Measurements from ENCODE around the gene C1QTNF6. TPM values are rescaled to one million over a fixed set of nuclear protein-coding genes. Genes with fewer than 3 reads are reported as not detected.

Gene C1QTNF6
- total and polyA plus RNA-seq, 4 donors: 3.1 to 4.5 (median 4.0) TPM

DNA sequence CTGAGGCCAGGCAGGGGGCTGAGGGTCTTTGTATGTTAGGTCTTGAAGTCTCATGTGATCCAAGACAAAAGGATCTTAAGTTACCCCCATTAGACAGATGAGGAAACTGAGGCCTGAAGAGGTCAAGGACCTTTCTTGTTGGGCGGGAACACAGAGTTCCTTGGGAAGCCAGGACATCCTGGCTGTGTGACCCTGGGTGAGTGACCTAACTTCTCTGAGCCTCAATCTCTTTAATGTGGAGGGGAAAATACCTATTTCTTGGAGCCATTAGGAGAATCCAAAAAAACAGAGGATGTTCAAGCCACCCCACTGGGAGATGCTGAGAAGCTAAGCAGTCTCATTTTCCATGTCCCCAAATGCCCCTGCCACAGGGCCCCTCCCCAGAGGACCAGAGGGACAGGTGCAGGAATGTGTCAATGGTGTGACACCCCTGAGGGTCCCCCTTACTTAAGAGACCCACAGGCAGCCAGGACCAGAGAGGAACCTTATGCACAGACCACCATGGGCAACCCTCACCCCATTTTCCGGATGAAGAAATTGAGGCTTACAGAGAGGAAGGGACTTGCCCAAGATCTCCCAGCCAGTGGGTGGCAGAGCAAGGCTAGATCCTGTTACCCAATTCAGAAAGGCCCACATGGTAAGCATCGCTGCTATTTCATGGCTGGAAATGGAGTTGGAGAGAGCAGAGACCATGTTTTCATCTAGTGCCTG, 48.0 kb upstream of the C1QTNF6 start:
- TF ChIP-seq JUND (IDR thresholded peaks at IDR 0.05) (no peak), HNF4A (conservative IDR thresholded peaks at IDR 0.05) (no peak), NR2F2 (IDR thresholded peaks at IDR 0.05) (no peak), REST (IDR thresholded peaks at IDR 0.05) (no peak), SP1 (IDR thresholded peaks at IDR 0.05) (no peak), RXRA (IDR thresholded peaks at IDR 0.05) (no peak), CTCF (IDR thresholded peaks at IDR 0.05; ENCODE audit: low read depth, low read length, missing input control) (no peak), FOXA1 (IDR thresholded peaks at IDR 0.05) (no peak), GABPA (IDR thresholded peaks at IDR 0.05 in 1 of 2, conservative IDR thresholded peaks at IDR 0.05 in 1 of 2) (no peak), TAF1 (conservative IDR thresholded peaks at IDR 0.05) (no peak)
- TF ChIP-seq, protein P1, sequence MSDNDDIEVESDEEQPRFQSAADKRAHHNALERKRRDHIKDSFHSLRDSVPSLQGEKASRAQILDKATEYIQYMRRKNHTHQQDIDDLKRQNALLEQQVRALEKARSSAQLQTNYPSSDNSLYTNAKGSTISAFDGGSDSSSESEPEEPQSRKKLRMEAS (IDR thresholded peaks at IDR 0.05): no peak
- TF ChIP-seq, protein P2, sequence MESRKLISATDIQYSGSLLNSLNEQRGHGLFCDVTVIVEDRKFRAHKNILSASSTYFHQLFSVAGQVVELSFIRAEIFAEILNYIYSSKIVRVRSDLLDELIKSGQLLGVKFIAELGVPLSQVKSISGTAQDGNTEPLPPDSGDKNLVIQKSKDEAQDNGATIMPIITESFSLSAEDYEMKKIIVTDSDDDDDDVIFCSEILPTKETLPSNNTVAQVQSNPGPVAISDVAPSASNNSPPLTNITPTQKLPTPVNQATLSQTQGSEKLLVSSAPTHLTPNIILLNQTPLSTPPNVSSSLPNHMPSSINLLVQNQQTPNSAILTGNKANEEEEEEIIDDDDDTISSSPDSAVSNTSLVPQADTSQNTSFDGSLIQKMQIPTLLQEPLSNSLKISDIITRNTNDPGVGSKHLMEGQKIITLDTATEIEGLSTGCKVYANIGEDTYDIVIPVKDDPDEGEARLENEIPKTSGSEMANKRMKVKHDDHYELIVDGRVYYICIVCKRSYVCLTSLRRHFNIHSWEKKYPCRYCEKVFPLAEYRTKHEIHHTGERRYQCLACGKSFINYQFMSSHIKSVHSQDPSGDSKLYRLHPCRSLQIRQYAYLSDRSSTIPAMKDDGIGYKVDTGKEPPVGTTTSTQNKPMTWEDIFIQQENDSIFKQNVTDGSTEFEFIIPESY (IDR thresholded peaks at IDR 0.05): no peak
- peaks cover 0 to 3% (median 0%) of the 10 kb centered on the region in 4 donors for H3K4me1 ChIP-seq (ENCODE audit: control insufficient read depth in 4 of 4, insufficient read depth in 4 of 4, low read length in 3 of 4)
- H3K36me3 ChIP-seq (ENCODE audit: control insufficient read depth in 4 of 4, insufficient read depth in 3 of 4, low read depth in 1 of 4, low read length in 3 of 4): no peaks in the 10 kb centered on the region
- H3K27me3 ChIP-seq (ENCODE audit: control insufficient read depth in 4 of 4, insufficient read depth in 4 of 4, low read length in 3 of 4): no peaks in the 10 kb centered on the region
- no peak for DNase-seq (ENCODE audit: low spot score)
- WGBS: 86% methylated on average over 3 of the region's 3 CpGs
- no peaks in the 10 kb centered on the region for H3K9me3 ChIP-seq (ENCODE audit: control insufficient read depth in 4 of 4, low read length in 3 of 4)
- no peak overlapping the region for H3K4me3 ChIP-seq (ENCODE audit: low read depth in 1 of 3, low read length in 3 of 3)
- no peak overlapping the region for H3K9ac ChIP-seq (ENCODE audit: low read depth in 1 of 2, low read length in 2 of 2)
- no peak overlapping the region for H3K27ac ChIP-seq (ENCODE audit: low read depth in 1 of 2, low read length in 2 of 2)
